ENCODE data around the gene PELI2. TPM values are rescaled to one million over a fixed set of nuclear protein-coding genes. Genes with fewer than 3 reads are reported as not detected.
A peak's percentile ranks its signal among the peaks of the same experiment; 100 is the strongest.

PELI2 gene
- total and polyA plus RNA-seq, 2 of the 4 experiments (the other 2 are of a cell fraction): 6.0 to 36.7 TPM

DNA sequence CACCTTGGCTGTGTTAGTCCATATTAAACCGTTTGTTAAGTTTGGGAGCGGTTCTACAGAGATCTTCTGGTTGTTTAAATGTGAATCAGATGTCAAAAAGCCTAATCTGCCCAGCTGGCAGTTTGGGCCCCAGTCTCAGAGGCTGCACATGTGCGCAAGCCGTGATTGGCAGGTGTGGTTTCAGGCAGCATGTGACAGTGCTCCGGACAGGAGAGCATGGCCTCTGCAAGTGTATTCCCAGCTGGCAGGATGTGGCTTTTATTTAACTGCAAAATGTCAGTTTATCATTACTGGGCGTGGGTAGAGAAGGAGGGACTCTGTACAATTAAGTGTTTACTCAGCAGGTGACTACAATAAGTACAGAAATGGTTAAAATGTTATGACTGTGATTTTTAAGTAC lies 77.5 kb downstream of the PELI2 start:
- H4K91ac ChIP-seq (ENCODE audit: insufficient read depth, low read depth, low read length): no peak overlapping the region; the same call in 1 of the 2 replicates
- H3K27me3 ChIP-seq (ENCODE audit: control insufficient read depth, insufficient read depth, low read length): no peaks in the 10 kb centered on the region
- in situ Hi-C loops (cut with MboI; ENCODE audit: low sequenced_read_pairs) (no loop called here), intact Hi-C loops (cut with micrococcal nuclease) (loop anchor here (1.0 to 10.0 kb wide), 3 partner anchors 73 to 229 kb away; no protein-coding TSS in a partner anchor), dilution Hi-C loops (cut with HindIII; ENCODE audit: low sequenced_read_pairs, unreplicated experiment) (no loop called here)
- peak overlapping the region; percentile 62; the same call in 1 of the 3 replicates for H2BK15ac ChIP-seq (ENCODE audit: low read depth, low read length)
- POLR2A ChIA-PET (ENCODE audit: unreplicated experiment): no interaction called here
- CTCF ChIA-PET: no interaction called here
- H2AFZ ChIP-seq (replicated peaks; ENCODE audit: low read length, poor library complexity): no peak overlapping the region
- no peak overlapping the region for H2BK5ac ChIP-seq (ENCODE audit: low read depth, low read length, poor library complexity, severe bottlenecking)
- peaks cover 21 to 45% of the 10 kb centered on the region in 2 experiments for H3K79me1 ChIP-seq (ENCODE audit: low read depth in 1 of 2, low read length in 2 of 2)
- no peak overlapping the region; the same call in 1 of the 2 replicates for H2BK120ac ChIP-seq (ENCODE audit: low read depth, low read length)
- H4K5ac ChIP-seq (ENCODE audit: low read depth, low read length): no peak overlapping the region
- WGBS, 2 experiments (ENCODE audit: extremely low coverage in 2 of 2, insufficient read length in 1 of 2): 72% methylated on average over 3 of the region's 6 CpGs; no CpG with 5 or more reads in 1 of the 2 experiments
- BruUV-seq (replicated peaks): no TSS peak
- H3K4me2 ChIP-seq (ENCODE audit: low read depth, low read length): no peak overlapping the region
- H3K56ac ChIP-seq (ENCODE audit: extremely low read depth, insufficient read depth, low read length): no peak overlapping the region
- TF ChIP-seq BHLHE40 (IDR thresholded peaks at IDR 0.05; ENCODE audit: low read depth, low read length) (no peak; the same call in 1 of the 2 replicates), RCOR1 (IDR thresholded peaks at IDR 0.05; ENCODE audit: insufficient replicate concordance, low read length) (no peak), RAD21 (IDR thresholded peaks at IDR 0.05; ENCODE audit: low read length) (no peak), CEBPB (IDR thresholded peaks at IDR 0.05; ENCODE audit: low read depth, low read length) (no peak), MXI1 (IDR thresholded peaks at IDR 0.05; ENCODE audit: borderline replicate concordance, low read depth, low read length) (no peak), POLR2A (IDR thresholded peaks at IDR 0.05; ENCODE audit: low read depth, low read length) (no peak), RFX5 (IDR thresholded peaks at IDR 0.05; ENCODE audit: low read depth, low read length) (no peak), MAFK (IDR thresholded peaks at IDR 0.05; ENCODE audit: low read depth, low read length) (no peak), CHD1 (IDR thresholded peaks at IDR 0.05; ENCODE audit: low read depth, low read length) (no peak), MAZ (IDR thresholded peaks at IDR 0.05; ENCODE audit: borderline replicate concordance, low read depth, low read length) (no peak), FOS (IDR thresholded peaks at IDR 0.05; ENCODE audit: low read depth, low read length) (no peak)
- TF ChIP-seq, protein P1, sequence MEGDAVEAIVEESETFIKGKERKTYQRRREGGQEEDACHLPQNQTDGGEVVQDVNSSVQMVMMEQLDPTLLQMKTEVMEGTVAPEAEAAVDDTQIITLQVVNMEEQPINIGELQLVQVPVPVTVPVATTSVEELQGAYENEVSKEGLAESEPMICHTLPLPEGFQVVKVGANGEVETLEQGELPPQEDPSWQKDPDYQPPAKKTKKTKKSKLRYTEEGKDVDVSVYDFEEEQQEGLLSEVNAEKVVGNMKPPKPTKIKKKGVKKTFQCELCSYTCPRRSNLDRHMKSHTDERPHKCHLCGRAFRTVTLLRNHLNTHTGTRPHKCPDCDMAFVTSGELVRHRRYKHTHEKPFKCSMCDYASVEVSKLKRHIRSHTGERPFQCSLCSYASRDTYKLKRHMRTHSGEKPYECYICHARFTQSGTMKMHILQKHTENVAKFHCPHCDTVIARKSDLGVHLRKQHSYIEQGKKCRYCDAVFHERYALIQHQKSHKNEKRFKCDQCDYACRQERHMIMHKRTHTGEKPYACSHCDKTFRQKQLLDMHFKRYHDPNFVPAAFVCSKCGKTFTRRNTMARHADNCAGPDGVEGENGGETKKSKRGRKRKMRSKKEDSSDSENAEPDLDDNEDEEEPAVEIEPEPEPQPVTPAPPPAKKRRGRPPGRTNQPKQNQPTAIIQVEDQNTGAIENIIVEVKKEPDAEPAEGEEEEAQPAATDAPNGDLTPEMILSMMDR (conservative IDR thresholded peaks at IDR 0.05; ENCODE audit: low read depth, low read length): no peak
- TF ChIP-seq, protein P2, sequence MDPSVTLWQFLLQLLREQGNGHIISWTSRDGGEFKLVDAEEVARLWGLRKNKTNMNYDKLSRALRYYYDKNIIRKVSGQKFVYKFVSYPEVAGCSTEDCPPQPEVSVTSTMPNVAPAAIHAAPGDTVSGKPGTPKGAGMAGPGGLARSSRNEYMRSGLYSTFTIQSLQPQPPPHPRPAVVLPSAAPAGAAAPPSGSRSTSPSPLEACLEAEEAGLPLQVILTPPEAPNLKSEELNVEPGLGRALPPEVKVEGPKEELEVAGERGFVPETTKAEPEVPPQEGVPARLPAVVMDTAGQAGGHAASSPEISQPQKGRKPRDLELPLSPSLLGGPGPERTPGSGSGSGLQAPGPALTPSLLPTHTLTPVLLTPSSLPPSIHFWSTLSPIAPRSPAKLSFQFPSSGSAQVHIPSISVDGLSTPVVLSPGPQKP (IDR thresholded peaks at IDR 0.05; ENCODE audit: borderline replicate concordance, low read depth, low read length): no peak
- peak overlapping the region; percentile 6; the same call in 1 of the 2 replicates for H3K4ac ChIP-seq (ENCODE audit: low read depth, low read length)
- no peaks in the 10 kb centered on the region for H4K20me1 ChIP-seq (ENCODE audit: insufficient read depth, low read length)
- ATAC-seq (ENCODE audit: low read depth): no peak
- no peak overlapping the region for H2AK9ac ChIP-seq (replicated peaks; ENCODE audit: low read depth, low read length, poor library complexity)
- peak; percentile 58 for DNase-seq
- H2AK5ac ChIP-seq (ENCODE audit: low read depth, low read length): peak overlapping the region; percentile 57; the same call in 1 of the 2 replicates
- no peak overlapping the region for H3K27ac ChIP-seq (ENCODE audit: insufficient read depth, low read length)
- H4K8ac ChIP-seq (ENCODE audit: low read depth in 2 of 2, low read length in 2 of 2): peak overlapping the region in 1 of 2 experiments; percentile 46; a peak in 1 of 4 replicates
- no peak overlapping the region for H3K4me3 ChIP-seq (ENCODE audit: insufficient read depth, low read depth, low read length)
- H3K23ac ChIP-seq (ENCODE audit: low read depth, low read length): peak overlapping the region; percentile 36; the same call in 1 of the 2 replicates
- peaks cover 18% of the 10 kb centered on the region for H3K4me1 ChIP-seq (ENCODE audit: control insufficient read depth, insufficient read depth, low read length)
- no peaks in the 10 kb centered on the region for H3K36me3 ChIP-seq (ENCODE audit: control insufficient read depth, insufficient read depth, low read length)
- H3K9me3 ChIP-seq (ENCODE audit: control insufficient read depth, insufficient read depth, low read length): no peaks in the 10 kb centered on the region
- no peak overlapping the region for H3K9ac ChIP-seq (ENCODE audit: low read depth, low read length)
- H3K9me1 ChIP-seq (ENCODE audit: insufficient read depth, low read length): peaks cover 7% of the 10 kb centered on the region
- H3K18ac ChIP-seq (ENCODE audit: low read depth, low read length): no peak overlapping the region
- no peak overlapping the region; the same call in 1 of the 2 replicates for H3K14ac ChIP-seq (replicated peaks; ENCODE audit: low read depth, low read length)
- no peak overlapping the region for H2BK20ac ChIP-seq (ENCODE audit: low read depth, low read length)
